ENCODE measurements around the gene NR3C2. TPM values are rescaled to one million over a fixed set of nuclear protein-coding genes. Genes with fewer than 3 reads are reported as not detected.

NR3C2 gene
- polyA plus RNA-seq, 1 of the 3 experiments (the other 2 are of a cell fraction): 0.02 TPM

- peaks cover 0 to 6% of the 10 kb centered on the region in 2 experiments; a peak in 2 of 4 replicates for H3K4me1 ChIP-seq (ENCODE audit: control insufficient read depth in 1 of 2, insufficient read depth in 2 of 2, low read depth in 1 of 2, low read length in 1 of 2)
- no peak for TF ChIP-seq MXI1 (IDR thresholded peaks at IDR 0.05; ENCODE audit: low read depth, low read length)
- no peak for TF ChIP-seq SIN3A (IDR thresholded peaks at IDR 0.05; ENCODE audit: borderline replicate concordance, low read depth, low read length)
- no peak for TF ChIP-seq CHD2 (IDR thresholded peaks at IDR 0.05; ENCODE audit: low read length, partially characterized antibody)
- no peak for TF ChIP-seq USF1 (IDR thresholded peaks at IDR 0.05; ENCODE audit: borderline replicate concordance, low read depth)
- TF ChIP-seq, protein P1, sequence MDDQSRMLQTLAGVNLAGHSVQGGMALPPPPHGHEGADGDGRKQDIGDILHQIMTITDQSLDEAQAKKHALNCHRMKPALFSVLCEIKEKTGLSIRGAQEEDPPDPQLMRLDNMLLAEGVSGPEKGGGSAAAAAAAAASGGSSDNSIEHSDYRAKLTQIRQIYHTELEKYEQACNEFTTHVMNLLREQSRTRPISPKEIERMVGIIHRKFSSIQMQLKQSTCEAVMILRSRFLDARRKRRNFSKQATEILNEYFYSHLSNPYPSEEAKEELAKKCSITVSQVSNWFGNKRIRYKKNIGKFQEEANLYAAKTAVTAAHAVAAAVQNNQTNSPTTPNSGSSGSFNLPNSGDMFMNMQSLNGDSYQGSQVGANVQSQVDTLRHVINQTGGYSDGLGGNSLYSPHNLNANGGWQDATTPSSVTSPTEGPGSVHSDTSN (IDR thresholded peaks at IDR 0.05): no peak
- TF ChIP-seq POLR2AphosphoS5 (IDR thresholded peaks at IDR 0.05; ENCODE audit: low read depth, low read length): no peak
- TF ChIP-seq MEF2A (IDR thresholded peaks at IDR 0.05; ENCODE audit: borderline replicate concordance, low read depth): no peak
- TF ChIP-seq ELF1 (IDR thresholded peaks at IDR 0.05): no peak
- TF ChIP-seq FOSL2 (IDR thresholded peaks at IDR 0.05; ENCODE audit: borderline replicate concordance, low read depth): no peak
- TF ChIP-seq, protein P2, sequence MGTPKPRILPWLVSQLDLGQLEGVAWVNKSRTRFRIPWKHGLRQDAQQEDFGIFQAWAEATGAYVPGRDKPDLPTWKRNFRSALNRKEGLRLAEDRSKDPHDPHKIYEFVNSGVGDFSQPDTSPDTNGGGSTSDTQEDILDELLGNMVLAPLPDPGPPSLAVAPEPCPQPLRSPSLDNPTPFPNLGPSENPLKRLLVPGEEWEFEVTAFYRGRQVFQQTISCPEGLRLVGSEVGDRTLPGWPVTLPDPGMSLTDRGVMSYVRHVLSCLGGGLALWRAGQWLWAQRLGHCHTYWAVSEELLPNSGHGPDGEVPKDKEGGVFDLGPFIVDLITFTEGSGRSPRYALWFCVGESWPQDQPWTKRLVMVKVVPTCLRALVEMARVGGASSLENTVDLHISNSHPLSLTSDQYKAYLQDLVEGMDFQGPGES (IDR thresholded peaks at IDR 0.05; ENCODE audit: low read depth, low read length): no peak
- TF ChIP-seq EZH2phosphoT487 (IDR thresholded peaks at IDR 0.05; ENCODE audit: borderline replicate concordance, low read depth): no peak
- TF ChIP-seq RXRA (IDR thresholded peaks at IDR 0.05; ENCODE audit: borderline replicate concordance, low read depth): no peak
- no peak for TF ChIP-seq SMC3 (IDR thresholded peaks at IDR 0.05; ENCODE audit: low read depth, low read length)
- no peak for TF ChIP-seq YY1 (IDR thresholded peaks at IDR 0.05; ENCODE audit: low read depth)
- TF ChIP-seq, protein P3, sequence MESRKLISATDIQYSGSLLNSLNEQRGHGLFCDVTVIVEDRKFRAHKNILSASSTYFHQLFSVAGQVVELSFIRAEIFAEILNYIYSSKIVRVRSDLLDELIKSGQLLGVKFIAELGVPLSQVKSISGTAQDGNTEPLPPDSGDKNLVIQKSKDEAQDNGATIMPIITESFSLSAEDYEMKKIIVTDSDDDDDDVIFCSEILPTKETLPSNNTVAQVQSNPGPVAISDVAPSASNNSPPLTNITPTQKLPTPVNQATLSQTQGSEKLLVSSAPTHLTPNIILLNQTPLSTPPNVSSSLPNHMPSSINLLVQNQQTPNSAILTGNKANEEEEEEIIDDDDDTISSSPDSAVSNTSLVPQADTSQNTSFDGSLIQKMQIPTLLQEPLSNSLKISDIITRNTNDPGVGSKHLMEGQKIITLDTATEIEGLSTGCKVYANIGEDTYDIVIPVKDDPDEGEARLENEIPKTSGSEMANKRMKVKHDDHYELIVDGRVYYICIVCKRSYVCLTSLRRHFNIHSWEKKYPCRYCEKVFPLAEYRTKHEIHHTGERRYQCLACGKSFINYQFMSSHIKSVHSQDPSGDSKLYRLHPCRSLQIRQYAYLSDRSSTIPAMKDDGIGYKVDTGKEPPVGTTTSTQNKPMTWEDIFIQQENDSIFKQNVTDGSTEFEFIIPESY (IDR thresholded peaks at IDR 0.05; ENCODE audit: borderline replicate concordance, low read depth): no peak
- no peak for TF ChIP-seq NFIC (IDR thresholded peaks at IDR 0.05; ENCODE audit: borderline replicate concordance)
- H3K4me3 ChIP-seq (ENCODE audit: low read depth in 2 of 2, low read length in 1 of 2): no peak overlapping the region
- no peak overlapping the region for H2AFZ ChIP-seq (ENCODE audit: low read depth)
- ChIA-PET POLR2A (no interaction called here), CTCF (interaction anchor here (0.8 kb wide), 1 partner anchor 9 kb away, joined by 3 read pairs; no protein-coding TSS in a partner anchor)
- no peak overlapping the region for H3K9ac ChIP-seq
- no peaks in the 10 kb centered on the region for H3K9me3 ChIP-seq
- no peaks in the 10 kb centered on the region for H3K27me3 ChIP-seq (ENCODE audit: insufficient read depth)
- H3K79me2 ChIP-seq (ENCODE audit: insufficient read depth): no peaks in the 10 kb centered on the region
- no peak for DNase-seq
- H3K27ac ChIP-seq (ENCODE audit: low read depth in 2 of 2, low read length in 1 of 2): no peak overlapping the region
- 66% methylated on average over 9 of the region's 9 CpGs for WGBS (ENCODE audit: low lambda C conversion rate)
- no peaks in the 10 kb centered on the region for H3K9me2 ChIP-seq
- H4K20me1 ChIP-seq (ENCODE audit: insufficient read depth): no peaks in the 10 kb centered on the region
- H3K36me3 ChIP-seq (replicated peaks in 1 of 2; ENCODE audit: control insufficient read depth in 1 of 2, insufficient read depth in 2 of 2, low read length in 1 of 2): no peaks in the 10 kb centered on the region
- H3K4me2 ChIP-seq: no peak overlapping the region
- H3F3A ChIP-seq (replicated peaks; ENCODE audit: insufficient read depth): no peaks in the 10 kb centered on the region
Measured at GRCh38 chr4:148278310-148278709, 163.9 kb downstream of the NR3C2 start.

Measured in SK-N-SH (cell line).